ENCODE measurements around the gene ATP23.

ATP23 gene, protein sequence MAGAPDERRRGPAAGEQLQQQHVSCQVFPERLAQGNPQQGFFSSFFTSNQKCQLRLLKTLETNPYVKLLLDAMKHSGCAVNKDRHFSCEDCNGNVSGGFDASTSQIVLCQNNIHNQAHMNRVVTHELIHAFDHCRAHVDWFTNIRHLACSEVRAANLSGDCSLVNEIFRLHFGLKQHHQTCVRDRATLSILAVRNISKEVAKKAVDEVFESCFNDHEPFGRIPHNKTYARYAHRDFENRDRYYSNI

DNA sequence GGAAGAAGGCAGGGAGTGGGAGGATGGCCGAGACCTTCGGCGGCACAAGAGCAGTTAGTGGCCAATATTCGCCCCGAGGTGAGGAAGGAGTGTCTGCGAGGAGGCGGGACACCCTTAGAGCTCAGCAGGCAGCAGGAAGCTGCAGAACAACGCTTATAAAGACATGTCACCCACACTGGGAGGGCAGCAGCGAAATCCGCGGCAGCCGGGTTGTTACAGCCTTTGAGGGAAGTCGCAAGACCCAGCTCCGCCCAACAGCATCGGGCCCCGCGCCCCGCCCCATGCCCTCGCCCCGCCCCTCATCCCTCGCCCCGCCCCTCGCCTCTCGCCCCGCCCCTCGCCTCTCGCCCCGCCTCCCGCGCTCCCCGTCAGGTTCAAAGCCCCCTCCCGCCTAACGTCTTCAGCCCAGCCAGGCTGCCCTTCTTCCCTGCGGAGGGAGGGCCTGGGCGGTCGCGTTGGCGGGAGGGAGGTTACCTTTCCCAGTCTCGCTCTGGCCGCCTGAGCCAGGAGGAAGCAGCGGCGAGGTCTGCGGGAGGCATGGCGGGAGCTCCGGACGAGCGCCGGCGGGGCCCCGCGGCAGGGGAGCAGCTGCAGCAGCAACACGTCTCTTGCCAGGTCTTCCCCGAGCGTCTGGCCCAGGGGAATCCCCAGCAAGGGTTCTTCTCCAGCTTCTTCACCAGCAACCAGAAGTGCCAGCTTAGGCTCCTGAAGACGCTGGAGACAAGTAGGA lies at the start of gene ATP23:
ATP23 (plus strand) TSS at position 403 of the 730 bp plus-strand sequence; CDS start at position 538, 135 bp downstream.
- Histone ChIP-seq H3K27ac (no peak within 1 kb of the TSS), H3K4me3 (peak within 1 kb of the TSS; percentile 90), H3K36me3 (ENCODE audit: insufficient read depth, low read length) (no peaks in the 10 kb centered on the region), H3K9ac (ENCODE audit: insufficient read length) (peak within 1 kb of the TSS; percentile 77), H3K9me3 (ENCODE audit: low read depth, low read length) (no peaks in the 10 kb centered on the region)
- peak; percentile 61 for TF ChIP-seq FOXP2 (optimal IDR thresholded peaks at IDR 0.05; ENCODE audit: control extremely low read depth, extremely low read length, insufficient read depth)
- TF ChIP-seq EZH2 (IDR thresholded peaks at IDR 0.05), result no peak
- peak; percentile 90 for TF ChIP-seq POLR2AphosphoS5 (IDR thresholded peaks at IDR 0.05; ENCODE audit: borderline replicate concordance, low read depth, low read length)
- no peak for DNase-seq (ENCODE audit: low read depth, low spot score)

DNA sequence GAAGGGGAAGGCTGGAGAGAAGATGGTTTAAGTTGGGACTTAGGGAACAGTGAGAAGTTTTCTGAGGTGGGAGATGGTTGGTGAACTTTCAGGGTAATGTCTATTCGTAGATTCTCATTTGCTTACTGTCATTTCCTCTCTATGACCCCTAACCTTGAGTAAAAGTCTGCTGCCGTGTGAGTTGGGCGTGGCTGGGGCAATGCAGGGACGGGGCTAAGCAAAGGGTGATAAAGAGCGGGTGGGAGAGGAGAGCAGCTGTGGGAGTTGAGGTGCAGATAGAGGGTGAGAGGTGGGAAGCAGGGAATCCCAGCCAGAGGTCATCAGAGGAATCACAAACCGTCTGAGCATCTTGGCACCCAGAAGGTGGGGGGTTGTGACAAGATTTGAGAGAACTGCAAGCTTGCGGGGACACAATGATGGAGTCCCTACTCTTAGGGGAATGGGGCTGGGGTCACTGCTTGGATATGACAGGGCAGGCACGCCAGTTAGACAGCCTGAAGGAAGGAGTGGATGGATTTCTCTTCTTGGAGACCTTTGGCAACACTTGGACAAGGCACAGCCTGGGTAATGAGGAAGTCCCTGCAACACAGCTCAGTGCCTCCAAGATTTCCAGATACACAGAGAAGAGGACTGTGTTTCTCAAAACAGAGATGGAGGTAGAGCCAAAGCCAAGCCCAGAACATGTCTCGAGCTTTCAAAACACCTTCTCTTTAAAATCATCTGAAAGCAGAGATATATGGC lies 49.0 kb upstream of the ATP23 start:
- H3K27ac ChIP-seq, result peak overlapping the region; percentile 99; the same call in 1 of the 2 replicates
- no peak for TF ChIP-seq POLR2AphosphoS5 (IDR thresholded peaks at IDR 0.05; ENCODE audit: borderline replicate concordance, low read depth, low read length)
- no peak for TF ChIP-seq FOXP2 (optimal IDR thresholded peaks at IDR 0.05; ENCODE audit: control extremely low read depth, extremely low read length, insufficient read depth)
- TF ChIP-seq EZH2 (IDR thresholded peaks at IDR 0.05), result no peak
- H3K9ac ChIP-seq (ENCODE audit: insufficient read length), result no peak overlapping the region
- H3K4me3 ChIP-seq, result no peak overlapping the region
- no peak for DNase-seq (ENCODE audit: low read depth, low spot score)
- H3K36me3 ChIP-seq (ENCODE audit: insufficient read depth, low read length), result no peaks in the 10 kb centered on the region
- no peaks in the 10 kb centered on the region for H3K9me3 ChIP-seq (ENCODE audit: low read depth, low read length)

DNA sequence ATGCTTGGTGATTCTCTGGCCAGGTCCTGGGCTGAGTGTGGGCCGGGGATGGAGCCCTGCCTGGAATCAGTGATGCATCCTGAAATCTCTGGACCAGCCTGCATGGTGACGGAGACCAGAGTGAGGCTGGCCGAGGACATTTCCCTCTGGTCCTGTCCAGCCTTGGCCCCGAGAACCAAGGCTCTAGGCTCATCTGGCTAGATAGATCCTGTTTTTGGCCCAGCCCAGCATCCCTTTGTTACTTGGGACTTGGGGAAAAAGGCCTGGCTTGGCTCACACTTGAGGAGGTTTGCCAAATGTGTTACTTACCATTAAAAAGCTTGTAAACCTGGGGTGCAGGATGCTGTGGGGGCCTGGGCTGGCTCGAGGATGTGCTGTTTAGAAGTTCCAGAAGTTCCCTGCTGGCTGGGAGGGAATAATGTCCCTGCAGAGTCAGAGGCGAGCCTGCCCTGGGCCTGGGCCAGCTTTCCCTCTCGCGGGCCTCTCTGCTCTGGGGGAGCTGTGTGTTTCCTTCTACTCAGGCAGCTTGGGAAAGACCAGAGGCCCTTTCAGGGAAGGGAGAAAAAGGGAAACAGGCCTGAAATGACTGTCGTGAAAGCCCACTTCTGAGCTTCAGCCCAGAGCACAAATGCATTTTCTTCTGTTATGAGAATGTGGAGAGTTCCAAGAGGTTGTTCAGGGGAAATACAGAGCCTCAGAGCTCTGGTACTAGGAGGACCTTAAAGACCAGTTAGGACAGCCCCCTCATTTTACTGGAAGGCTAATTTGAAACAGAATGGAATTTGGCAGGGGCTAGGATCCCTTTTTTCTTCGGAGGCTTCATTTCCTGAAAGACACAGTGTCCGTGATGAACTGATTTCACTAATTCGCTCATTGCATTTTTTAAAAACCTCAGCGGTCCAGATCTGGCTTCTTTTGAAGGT lies 47.7 kb upstream of the ATP23 start:
- H3K27ac ChIP-seq, result peak overlapping the region; percentile 99
- peak; percentile 81 for TF ChIP-seq FOXP2 (optimal IDR thresholded peaks at IDR 0.05; ENCODE audit: control extremely low read depth, extremely low read length, insufficient read depth)
- no peak for TF ChIP-seq EZH2 (IDR thresholded peaks at IDR 0.05)
- peak; percentile 64 for TF ChIP-seq POLR2AphosphoS5 (IDR thresholded peaks at IDR 0.05; ENCODE audit: borderline replicate concordance, low read depth, low read length)
- DNase-seq (ENCODE audit: low read depth, low spot score), result peak; percentile 80
- H3K4me3 ChIP-seq, result peak overlapping the region; percentile 68
- peak overlapping the region; percentile 82 for H3K9ac ChIP-seq (ENCODE audit: insufficient read length)
- no peaks in the 10 kb centered on the region for H3K36me3 ChIP-seq (ENCODE audit: insufficient read depth, low read length)
- H3K9me3 ChIP-seq (ENCODE audit: low read depth, low read length), result no peaks in the 10 kb centered on the region

- Histone ChIP-seq H3K36me3 (ENCODE audit: insufficient read depth, low read length) (no peaks in the 10 kb centered on the region), H3K9me3 (ENCODE audit: low read depth, low read length) (no peaks in the 10 kb centered on the region), H3K9ac (ENCODE audit: insufficient read length) (peak overlapping the region; percentile 82), H3K27ac (peak overlapping the region; percentile 99), H3K4me3 (peak overlapping the region; percentile 68)
- TF ChIP-seq POLR2AphosphoS5 (IDR thresholded peaks at IDR 0.05; ENCODE audit: borderline replicate concordance, low read depth, low read length), result no peak
- no peak for TF ChIP-seq EZH2 (IDR thresholded peaks at IDR 0.05)
- TF ChIP-seq FOXP2 (optimal IDR thresholded peaks at IDR 0.05; ENCODE audit: control extremely low read depth, extremely low read length, insufficient read depth), result no peak
- no peak for DNase-seq (ENCODE audit: low read depth, low spot score)
These were observed 46.7 kb upstream of the ATP23 start for GRCh38 chr12:57894399-57895292.

DNA sequence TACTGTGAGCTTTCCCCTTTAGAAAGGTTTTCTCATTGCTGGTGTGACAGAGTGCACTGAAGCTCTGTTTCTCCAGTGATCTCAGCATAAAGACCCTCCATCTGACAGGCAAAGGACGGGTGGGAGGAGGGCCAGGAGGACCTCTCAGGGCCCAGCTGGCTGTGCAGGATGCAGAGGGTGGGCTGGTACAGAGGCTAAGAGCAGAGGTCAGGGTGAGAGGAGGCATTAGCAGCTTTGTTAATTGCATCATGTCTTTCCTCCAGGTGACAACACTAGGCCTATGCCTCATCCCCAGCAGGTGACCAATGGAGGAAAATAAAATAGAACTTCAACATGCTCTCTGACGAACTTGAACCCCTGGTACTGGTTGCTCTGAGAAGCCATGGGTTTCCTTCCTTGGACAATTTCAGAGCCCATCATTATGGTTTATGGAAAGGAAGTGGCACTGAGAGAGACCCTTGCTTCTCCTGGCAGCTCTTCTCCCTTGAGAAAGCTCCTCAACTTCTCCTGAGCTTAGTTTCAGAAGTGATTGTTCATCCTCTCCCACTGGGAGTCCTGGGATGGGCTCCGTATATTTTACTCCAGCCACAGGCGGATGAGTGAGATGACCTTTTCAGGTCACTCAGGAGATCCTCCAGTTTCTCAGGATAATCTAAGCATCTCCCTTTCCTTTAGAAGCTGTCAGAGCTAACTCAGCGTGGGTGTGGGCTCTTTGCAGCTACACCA lies 45.8 kb upstream of the ATP23 start:
- Histone ChIP-seq H3K9ac (ENCODE audit: insufficient read length) (peak overlapping the region; percentile 87), H3K9me3 (ENCODE audit: low read depth, low read length) (no peaks in the 10 kb centered on the region), H3K27ac (peak overlapping the region; percentile 99), H3K4me3 (peak overlapping the region; percentile 79), H3K36me3 (ENCODE audit: insufficient read depth, low read length) (no peaks in the 10 kb centered on the region)
- DNase-seq (ENCODE audit: low read depth, low spot score), result no peak
- TF ChIP-seq POLR2AphosphoS5 (IDR thresholded peaks at IDR 0.05; ENCODE audit: borderline replicate concordance, low read depth, low read length), result peak; percentile 24; the same call in 1 of the 2 replicates
- no peak for TF ChIP-seq FOXP2 (optimal IDR thresholded peaks at IDR 0.05; ENCODE audit: control extremely low read depth, extremely low read length, insufficient read depth)
- TF ChIP-seq EZH2 (IDR thresholded peaks at IDR 0.05), result no peak

DNA sequence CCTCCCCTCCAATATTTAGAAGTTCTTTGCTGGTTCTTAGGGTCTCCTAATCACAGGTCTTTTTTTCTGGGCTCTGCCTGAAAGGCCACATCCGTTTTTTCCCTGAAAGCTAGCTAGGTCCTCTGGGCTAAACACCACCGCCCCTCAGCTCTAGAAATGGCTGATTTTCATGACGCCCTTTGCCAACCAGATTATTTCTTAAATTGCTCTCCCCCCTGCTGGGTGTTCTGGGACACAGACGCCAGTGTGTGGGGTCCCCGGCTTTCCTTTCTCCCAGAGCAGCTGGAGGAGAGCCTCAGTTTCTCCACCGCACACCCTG lies 45.3 kb upstream of the ATP23 start:
- H3K9ac ChIP-seq (ENCODE audit: insufficient read length), result peak overlapping the region; percentile 87
- no peaks in the 10 kb centered on the region for H3K9me3 ChIP-seq (ENCODE audit: low read depth, low read length)
- no peak for DNase-seq (ENCODE audit: low read depth, low spot score)
- peak overlapping the region; percentile 79 for H3K4me3 ChIP-seq
- H3K36me3 ChIP-seq (ENCODE audit: insufficient read depth, low read length), result no peaks in the 10 kb centered on the region
- TF ChIP-seq POLR2AphosphoS5 (IDR thresholded peaks at IDR 0.05; ENCODE audit: borderline replicate concordance, low read depth, low read length) (no peak), FOXP2 (optimal IDR thresholded peaks at IDR 0.05; ENCODE audit: control extremely low read depth, extremely low read length, insufficient read depth) (no peak), EZH2 (IDR thresholded peaks at IDR 0.05) (no peak)
- H3K27ac ChIP-seq, result peak overlapping the region; percentile 99

All from SK-N-MC (cell line).